Activated CD8-positive, alpha-beta memory T cell treated with anti-CD3 and anti-CD28 coated beads for 48 hours (primary cell): ENCODE results near the gene ARHGDIB.

ENCODE experiments used
- DNase-seq, 3 experiments: peaks; one replicate each; pipeline ENCODE4 v3.0.0-alpha.2; 2020; ENCODE audit warnings: low read depth in 2 of 3, low spot score in 2 of 3

Gene ARHGDIB

DNA sequence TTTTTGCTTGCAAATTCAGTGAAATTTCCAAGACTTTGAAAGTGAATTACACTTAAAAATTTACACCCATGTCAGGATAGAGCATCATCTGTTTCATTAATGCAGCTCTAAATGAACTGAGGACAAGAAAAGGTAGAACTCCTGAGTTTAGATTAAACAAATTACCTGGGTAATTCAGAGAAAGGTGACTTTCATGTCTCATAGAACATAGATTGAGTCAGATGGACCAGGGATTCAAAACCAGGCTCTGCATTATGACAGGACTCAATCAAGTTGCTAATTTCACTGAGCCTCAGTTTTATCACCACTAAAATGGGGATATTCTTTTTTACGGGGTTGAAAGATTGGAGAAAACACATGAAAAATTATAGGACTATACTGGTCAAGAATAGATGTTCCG, 4.5 kb downstream of the ARHGDIB start:
- DNase-seq, result no peak

GRCh38 chr12:14956024-14956891, 5.1 kb downstream of the ARHGDIB start:
- DNase-seq, result no peak

- no peak for DNase-seq
Measured at GRCh38 chr12:14954269-14954668, 7.1 kb downstream of the ARHGDIB start.

DNA sequence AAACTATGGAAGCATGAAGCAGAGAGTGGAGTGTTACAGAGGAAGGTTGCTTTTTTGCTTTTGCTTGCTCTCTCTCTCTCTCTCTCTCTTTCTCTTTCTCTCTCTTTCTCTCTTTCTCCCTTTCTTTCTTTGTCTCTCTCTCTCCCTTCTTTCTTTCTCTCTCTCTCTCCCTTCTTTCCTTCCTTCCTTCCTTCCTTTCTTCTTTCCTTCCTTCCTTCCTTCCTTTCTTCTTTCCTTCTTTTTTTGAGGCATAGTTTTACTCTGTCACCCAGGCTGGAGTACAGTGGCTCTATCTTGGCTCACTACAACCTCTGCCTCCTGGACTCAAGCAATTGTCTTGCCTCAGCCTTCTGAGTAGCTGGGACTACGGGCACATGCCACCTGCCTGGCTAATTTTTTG, 7.6 kb downstream of the ARHGDIB start:
- DNase-seq, result no peak

GRCh38 chr12:14952299-14952921, 9.0 kb downstream of the ARHGDIB start:
- no peak for DNase-seq

GRCh38 chr12:14951851-14952250, 9.6 kb downstream of the ARHGDIB start:
- DNase-seq, result no peak

- DNase-seq, result no peak
Measured at GRCh38 chr12:14950982-14951746, 10.2 kb downstream of the ARHGDIB start.

DNA sequence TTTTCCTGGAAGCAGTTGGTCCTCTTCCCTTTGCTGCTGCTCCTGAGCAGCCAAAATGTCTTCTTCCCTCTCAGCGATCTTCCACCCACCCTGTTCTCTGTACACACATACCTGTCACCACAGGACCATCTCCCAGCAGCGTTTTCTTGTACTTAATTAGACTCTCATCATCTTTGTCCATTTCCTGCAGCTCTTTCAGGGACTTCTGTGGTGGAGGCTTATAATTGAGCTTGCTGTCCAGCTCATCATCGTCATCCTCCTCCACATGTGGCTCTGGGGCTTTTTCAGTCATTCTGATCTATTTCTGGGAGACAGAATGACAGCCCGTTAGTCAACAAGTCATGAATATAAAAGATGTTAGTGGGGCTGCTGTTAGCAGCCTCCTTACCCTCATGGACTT, 11.0 kb downstream of the ARHGDIB start:
- DNase-seq, result no peak

DNA sequence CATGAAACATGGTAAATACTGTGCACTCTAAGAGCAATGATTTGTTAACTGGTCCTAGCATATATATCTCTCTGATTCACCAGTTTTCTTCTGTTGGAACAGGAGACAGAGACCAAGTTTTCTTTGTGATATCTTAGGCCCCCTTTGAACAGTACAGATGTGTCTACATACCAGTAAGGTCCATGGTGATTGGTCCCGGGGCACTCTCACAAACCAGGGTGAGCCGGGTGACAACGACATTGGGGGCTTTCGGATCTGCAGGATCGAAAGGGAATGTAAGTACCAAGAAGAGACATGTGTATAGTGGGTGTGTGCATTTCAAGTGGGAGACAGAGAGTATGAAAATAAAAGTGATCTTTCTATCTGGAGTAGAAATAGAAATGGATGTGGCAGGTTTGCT, 11.8 kb downstream of the ARHGDIB start:
- DNase-seq, result no peak

DNA sequence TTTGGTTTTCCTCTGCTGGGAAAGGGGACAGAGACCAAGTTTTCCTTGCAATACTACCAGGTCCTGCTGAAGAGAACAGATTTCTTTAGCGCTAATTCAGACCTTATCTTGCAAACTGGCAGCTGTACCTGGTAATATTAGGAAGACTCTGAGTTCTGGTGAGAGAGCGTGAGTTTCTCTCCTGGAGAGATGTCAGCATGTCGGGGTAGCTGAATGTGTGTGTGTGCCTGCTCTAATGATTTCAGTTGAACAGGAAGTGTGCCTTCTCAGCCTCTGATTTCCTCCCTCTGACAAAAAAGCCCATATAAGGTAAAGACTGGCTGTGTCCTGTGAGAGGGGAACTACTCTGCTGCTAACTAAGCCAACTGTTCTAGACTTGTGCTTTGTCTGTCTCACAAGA, 12.7 kb downstream of the ARHGDIB start:
- DNase-seq, result no peak

- DNase-seq, result no peak
Measured at GRCh38 chr12:14946861-14947260, 14.5 kb downstream of the ARHGDIB start.

DNA sequence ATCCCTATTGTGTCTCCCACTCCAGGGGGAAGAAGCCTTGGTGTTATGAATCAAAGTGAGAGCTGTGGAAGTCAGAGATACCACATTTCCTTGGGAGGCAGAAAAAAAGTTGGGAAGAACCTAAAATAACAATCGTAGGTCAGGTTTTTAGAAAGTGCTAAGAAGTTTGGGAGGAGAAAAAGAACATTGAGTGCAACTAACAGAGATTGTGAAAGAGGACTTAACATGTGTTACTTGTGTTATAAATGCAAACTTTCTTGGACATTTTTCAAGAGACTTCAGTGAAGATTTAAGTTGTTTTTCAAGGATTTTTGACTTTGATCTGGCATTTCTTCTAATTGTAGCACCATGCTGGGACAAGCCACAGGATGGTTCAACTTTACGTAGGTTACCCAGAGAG, 15.2 kb downstream of the ARHGDIB start:
- no peak for DNase-seq

GRCh38 chr12:14942196-14942931, 19.0 kb downstream of the ARHGDIB start:
- no peak for DNase-seq

GRCh38 chr12:14941369-14941768, 20.0 kb downstream of the ARHGDIB start:
- no peak for DNase-seq

GRCh38 chr12:14938301-14938700, 23.1 kb downstream of the ARHGDIB start, which contains the start of gene ERP27:
Gene ERP27, minus strand, starts transcription at chr12:14938537. Its CDS starts 29 bp downstream, at chr12:14938508.
- no peak for DNase-seq

DNA sequence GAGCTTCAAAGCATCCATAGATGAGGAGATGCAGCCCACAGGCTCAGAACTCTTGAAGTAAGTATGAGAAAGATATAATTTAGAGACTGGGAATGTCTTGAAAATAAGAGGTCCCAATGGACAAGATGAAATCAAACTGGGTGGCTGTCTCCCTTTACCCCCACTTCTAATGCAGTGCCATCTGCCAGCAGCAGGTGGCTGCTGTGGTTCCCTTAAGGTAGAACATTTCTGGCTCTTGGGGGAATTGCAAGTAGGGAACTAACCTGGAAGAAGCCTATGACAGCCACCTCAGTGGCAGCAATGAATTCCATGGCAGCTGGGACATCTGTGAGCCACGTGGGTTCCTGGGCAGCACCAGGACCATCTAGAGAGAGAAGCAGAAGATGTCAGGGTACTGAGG, 23.7 kb downstream of the ARHGDIB start:
- no peak for DNase-seq

DNA sequence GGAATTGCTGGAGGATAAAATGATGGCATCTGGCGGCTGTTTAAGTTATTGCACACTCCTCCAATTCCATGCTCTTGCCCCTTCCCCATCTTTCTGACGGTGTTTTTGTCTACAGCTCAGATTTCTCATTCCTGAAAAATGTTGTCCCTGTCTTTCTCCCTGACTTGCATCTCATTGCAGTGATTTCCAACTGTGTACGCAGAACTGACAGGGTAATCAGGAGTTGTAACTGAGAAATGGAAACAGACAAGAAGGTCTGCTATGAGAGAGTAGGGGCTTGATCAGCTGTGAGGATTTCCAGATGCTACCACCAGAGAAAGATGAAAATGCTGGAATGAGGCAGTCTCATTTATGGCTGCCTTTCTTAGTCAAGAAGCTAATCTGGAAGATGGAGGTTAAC, 24.4 kb downstream of the ARHGDIB start:
- no peak for DNase-seq

GRCh38 chr12:14936224-14936861, 25.1 kb downstream of the ARHGDIB start:
- no peak for DNase-seq

DNA sequence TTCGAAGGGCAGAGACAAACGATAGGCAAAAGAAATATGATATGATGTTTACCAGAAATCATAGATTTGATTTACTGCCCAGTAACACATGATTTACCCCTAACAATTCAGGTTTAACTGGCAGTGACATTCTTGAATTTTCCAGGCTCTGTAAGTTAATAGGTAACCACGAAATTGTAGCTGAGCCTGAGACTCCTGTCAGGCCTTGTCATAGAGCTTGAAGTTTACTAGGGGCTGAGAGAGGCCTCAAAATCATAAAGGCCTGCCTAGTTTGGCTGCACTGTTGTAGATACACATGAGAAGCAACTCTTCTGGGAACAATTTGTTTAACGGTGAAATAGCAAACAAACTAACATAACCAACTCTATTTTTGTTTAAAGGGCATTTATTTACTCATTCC, 26.4 kb downstream of the ARHGDIB start:
- no peak for DNase-seq

- DNase-seq, result no peak
Measured at GRCh38 chr12:14934511-14934910, 26.9 kb downstream of the ARHGDIB start.
